ENCODE measurements around the gene CACNA1B.
"Not testable (repeated sequence)": the region's sequence is repeated elsewhere in the genome, so short reads cannot be mapped to it uniquely, and the experiment has no call there.

The CACNA1B gene

GRCh38 chr9:138104251-138105122 lies 226.9 kb downstream of the CACNA1B start:
- DNase-seq (ENCODE audit: insufficient read length, low spot score) (no peak), FAIRE-seq (no peak)

DNA sequence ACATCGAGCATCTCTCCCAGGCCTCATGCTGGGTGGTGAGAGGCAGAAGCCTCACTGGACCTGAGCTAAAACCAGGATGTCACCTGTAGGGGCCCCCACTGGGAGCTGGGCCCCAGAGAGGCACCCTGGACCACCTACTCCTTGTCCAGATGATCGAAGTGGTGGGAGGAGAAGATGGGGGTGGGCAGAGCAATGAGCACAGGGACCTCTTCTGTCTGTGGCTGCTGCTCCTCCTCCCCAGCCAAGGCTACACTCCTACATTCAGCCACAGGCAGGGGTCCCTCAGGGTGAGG lies 227.5 kb downstream of the CACNA1B start:
- DNase-seq (ENCODE audit: insufficient read length, low spot score) (no peak), FAIRE-seq (no peak)

- DNase-seq (ENCODE audit: insufficient read length, low spot score) (no peak), FAIRE-seq (no peak)
Measured at GRCh38 chr9:138105561-138106505, 228.3 kb downstream of the CACNA1B start.

DNA sequence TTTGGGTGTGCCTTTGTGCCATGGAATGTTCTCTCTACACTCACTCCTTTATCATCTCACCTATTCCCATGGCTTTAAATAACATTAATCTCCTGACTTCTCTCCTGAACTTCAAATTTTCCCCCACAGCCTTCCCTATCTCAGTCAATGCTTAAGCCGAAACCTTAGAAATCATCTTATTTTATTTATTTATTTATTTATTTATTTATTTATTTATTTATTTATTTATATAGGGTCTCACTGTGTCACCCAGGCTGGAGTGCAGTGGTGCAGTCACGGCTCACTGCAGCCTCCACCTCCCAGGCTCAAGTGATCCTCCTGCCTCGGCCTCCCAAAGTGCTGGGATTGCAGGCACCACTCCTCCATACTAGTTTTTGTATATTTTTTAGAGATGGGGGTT lies 229.5 kb downstream of the CACNA1B start:
- not testable (repeated sequence) for DNase-seq (ENCODE audit: insufficient read length, low spot score); FAIRE-seq

- FAIRE-seq = no peak
Measured at GRCh38 chr9:138111607-138112006, 234.0 kb downstream of the CACNA1B start.

GRCh38 chr9:138112090-138112748 lies 234.6 kb downstream of the CACNA1B start:
- FAIRE-seq = no peak
- DNase-seq (ENCODE audit: insufficient read length, low spot score) = no peak

More at GRCh38 chr9:138111607-138112006, 234.0 kb downstream of the CACNA1B start:
- DNase-seq (ENCODE audit: insufficient read length, low spot score) = no peak

DNA sequence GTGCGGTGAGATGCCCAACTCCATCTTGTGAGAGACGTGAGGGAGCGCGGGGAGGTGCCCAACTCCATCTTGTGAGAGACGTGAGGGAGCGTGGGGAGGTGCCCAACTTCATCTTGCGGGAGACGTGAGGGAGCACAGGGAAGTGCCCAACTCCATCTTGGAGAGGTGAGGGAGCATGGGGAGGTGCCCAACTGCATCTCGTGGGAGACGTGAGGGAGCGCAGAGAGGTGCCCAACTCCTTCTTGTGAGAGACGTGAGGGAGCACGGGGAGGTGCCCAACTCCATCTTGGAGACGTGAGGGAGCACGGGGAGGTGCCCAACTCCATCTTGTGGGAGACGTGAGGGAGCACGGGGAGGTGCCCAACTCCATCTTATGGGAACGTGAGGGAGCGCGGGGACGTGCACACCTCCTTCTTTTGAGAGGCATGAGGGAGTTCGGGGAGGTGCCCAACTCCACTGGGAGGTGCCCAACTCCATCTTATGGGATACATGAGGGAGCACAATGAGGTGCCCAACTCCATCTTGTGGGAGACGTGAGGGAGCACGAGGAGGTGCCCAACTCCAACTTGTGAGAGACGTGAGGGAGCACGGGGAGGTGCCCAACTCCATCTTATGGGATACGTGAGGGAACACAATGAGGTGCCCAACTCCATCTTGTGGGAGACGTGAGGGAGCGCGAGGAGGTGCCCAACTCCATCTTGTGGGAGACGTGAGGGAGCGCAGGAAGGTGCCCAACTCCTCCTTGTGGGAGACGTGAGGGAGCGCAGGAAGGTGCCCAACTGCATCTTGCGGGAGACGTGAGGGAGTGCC lies 235.4 kb downstream of the CACNA1B start:
- DNase-seq (ENCODE audit: insufficient read length, low spot score) (no peak), FAIRE-seq (no peak)

GRCh38 chr9:138113701-138114325 lies 236.2 kb downstream of the CACNA1B start:
- not testable (repeated sequence) for FAIRE-seq; DNase-seq (ENCODE audit: insufficient read length, low spot score)

- no peak for FAIRE-seq
- no peak for DNase-seq (ENCODE audit: insufficient read length, low spot score)
Measured at GRCh38 chr9:138114501-138115245, 237.1 kb downstream of the CACNA1B start.

GRCh38 chr9:138115506-138115905 lies 237.9 kb downstream of the CACNA1B start:
- DNase-seq (ENCODE audit: insufficient read length, low spot score) (no peak), FAIRE-seq (no peak)

DNA sequence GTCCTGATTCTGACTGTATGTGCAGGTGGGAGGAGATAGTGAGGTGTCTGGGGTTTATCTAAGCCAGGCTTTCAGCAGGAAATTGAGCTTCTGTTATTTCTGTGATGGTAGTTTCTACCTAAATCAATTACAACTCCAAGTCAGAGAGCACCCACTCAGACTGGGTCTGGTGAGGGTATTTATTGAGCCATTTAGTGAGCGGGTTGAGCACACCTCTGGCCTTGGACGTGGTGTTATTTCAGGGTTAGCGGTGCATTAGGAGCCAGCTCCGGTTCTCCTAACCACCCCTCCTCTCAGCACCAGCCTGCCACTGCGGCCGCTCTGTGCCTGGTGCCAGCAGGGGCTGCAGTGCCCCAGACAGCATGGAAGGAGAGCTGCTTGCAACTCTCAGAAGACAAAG lies 238.9 kb downstream of the CACNA1B start:
- DNase-seq (ENCODE audit: insufficient read length, low spot score) = no peak
- FAIRE-seq = no peak

DNA sequence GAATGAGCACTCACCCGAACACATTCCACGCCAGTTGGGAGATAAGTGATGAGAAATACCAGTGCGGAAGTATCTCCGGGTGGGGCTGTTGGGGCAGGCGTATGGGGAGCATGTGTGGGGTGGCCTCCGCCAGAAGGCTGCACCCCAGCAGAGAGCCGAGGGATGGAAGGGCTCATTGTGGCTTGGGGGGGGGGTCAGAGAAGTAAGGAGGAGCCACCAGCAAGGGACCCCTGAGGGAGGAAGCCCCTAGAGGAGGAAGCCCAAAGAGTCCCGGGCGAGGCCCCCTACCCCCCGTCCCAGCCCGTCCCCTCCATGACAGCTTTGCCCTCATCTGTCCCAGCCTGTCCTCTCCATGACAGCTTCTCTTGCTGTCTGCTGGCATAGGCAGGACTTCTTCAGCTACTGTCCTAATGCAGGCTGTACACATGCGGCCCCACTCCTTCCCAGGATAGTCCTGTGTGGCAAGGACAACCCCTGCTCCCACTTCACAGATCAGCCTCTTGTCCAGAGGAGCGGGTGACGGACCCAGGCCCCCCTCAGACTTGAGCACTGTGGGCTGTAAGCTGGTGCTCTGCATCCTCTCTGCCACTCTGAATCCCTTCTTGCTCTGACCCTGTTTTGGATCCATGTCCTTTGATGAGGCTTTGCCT lies 239.6 kb downstream of the CACNA1B start:
- no peak for FAIRE-seq
- no peak for DNase-seq (ENCODE audit: insufficient read length, low spot score)

- FAIRE-seq (no peak), DNase-seq (ENCODE audit: insufficient read length, low spot score) (no peak)
Measured at GRCh38 chr9:138117836-138118235, 240.3 kb downstream of the CACNA1B start.

DNA sequence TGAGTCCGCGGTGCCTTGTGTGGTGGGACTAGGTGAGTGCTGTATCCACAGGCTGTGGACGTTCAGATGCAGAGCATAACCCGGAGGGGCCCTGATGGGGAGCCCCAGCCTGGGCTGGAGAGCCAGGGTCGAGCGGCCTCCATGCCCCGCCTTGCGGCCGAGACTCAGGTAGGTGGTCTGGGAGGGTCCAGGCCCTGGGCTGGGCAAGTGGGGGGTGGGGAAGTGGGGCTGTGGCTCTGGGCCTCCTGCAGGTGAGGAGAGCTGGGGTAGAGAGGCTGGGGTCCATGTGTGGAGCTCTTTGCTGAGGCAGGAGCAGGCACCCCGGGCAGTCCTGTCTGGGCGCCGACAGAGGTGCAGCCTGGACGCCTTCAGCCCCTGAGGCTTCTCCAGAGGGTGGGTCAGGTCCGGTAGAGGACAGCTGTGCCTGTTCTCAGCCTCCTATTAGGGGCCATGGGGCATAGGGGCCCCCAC lies 241.1 kb downstream of the CACNA1B start:
- DNase-seq (ENCODE audit: insufficient read length, low spot score) = no peak
- FAIRE-seq = no peak

- DNase-seq (ENCODE audit: insufficient read length, low spot score) = no peak
- FAIRE-seq = no peak
Measured at GRCh38 chr9:138119202-138120027, 241.8 kb downstream of the CACNA1B start.

- FAIRE-seq (no peak), DNase-seq (ENCODE audit: insufficient read length, low spot score) (no peak)
Measured at GRCh38 chr9:138120072-138120471, 242.5 kb downstream of the CACNA1B start.
